Epithelial cell of proximal tubule (primary cell): ENCODE results near the gene B4GALT1. TPM values are rescaled to one million over a fixed set of nuclear protein-coding genes. Genes with fewer than 3 reads are reported as not detected.

ENCODE experiments used
- DNase-seq: peaks from one replicate; pipeline ENCODE4 v3.0.0-alpha.2; 2011; ENCODE audit warnings: low read depth
- H3K4me3 ChIP-seq: 2 replicates; pipeline ENCODE4 v1.5.1; 2011; ENCODE audit warnings: low read depth, mild to moderate bottlenecking, low read length
- CTCF ChIP-seq: conservative IDR thresholded peaks from 2 replicates; pipeline ENCODE4 v1.5.1; 2012; ENCODE audit warnings: low read depth, mild to moderate bottlenecking, low read length
- total RNA-seq: library from RNA; depleted of rRNA; stranded (reverse); fragments of >200 nt; gene quantifications from 2 replicates; pipeline ENCODE4 v1.2.3, GENCODE V29; 2015

The B4GALT1 gene
- total RNA-seq, 1 donor from 2014 or later: 60.7 TPM

GRCh38 chr9:33185406-33185805, 18.3 kb upstream of the B4GALT1 start:
- no peak for TF ChIP-seq CTCF

GRCh38 chr9:33184963-33185362, 17.8 kb upstream of the B4GALT1 start:
- no peak for TF ChIP-seq CTCF
- no peak overlapping the region for H3K4me3 ChIP-seq
- no peak for DNase-seq

More at GRCh38 chr9:33185406-33185805, 18.3 kb upstream of the B4GALT1 start:
- H3K4me3 ChIP-seq: no peak overlapping the region
- no peak for DNase-seq

- no peak overlapping the region for H3K4me3 ChIP-seq
- TF ChIP-seq CTCF: no peak
- DNase-seq: no peak
These were observed 15.4 kb upstream of the B4GALT1 start for GRCh38 chr9:33182519-33182918.

- no peak overlapping the region for H3K4me3 ChIP-seq
- no peak for TF ChIP-seq CTCF
- DNase-seq: no peak
These were observed 13.5 kb upstream of the B4GALT1 start for GRCh38 chr9:33180526-33181184.

- DNase-seq: no peak
- H3K4me3 ChIP-seq: no peak overlapping the region
- TF ChIP-seq CTCF: no peak
These were observed 12.0 kb upstream of the B4GALT1 start for GRCh38 chr9:33178972-33179697.

- peak; percentile 80 for DNase-seq
- peak; percentile 7 for TF ChIP-seq CTCF
- no peak overlapping the region for H3K4me3 ChIP-seq
These were observed 10.5 kb upstream of the B4GALT1 start for GRCh38 chr9:33177639-33178038.

- TF ChIP-seq CTCF: no peak
- H3K4me3 ChIP-seq: no peak overlapping the region
- DNase-seq: no peak
These were observed 9.9 kb upstream of the B4GALT1 start for GRCh38 chr9:33177086-33177485.
